Thyroid gland (tissue), 4 donors: ENCODE results near the gene RTBDN. TPM values are rescaled to one million over a fixed set of nuclear protein-coding genes. Genes with fewer than 3 reads are reported as not detected.

Experiments used
- DNase-seq, 2 donors: peaks; one replicate each; pipeline ENCODE4 v3.0.0-alpha.2; 2019
- H3K27ac ChIP-seq, 3 donors: fragments of 200-600 bp; sonication (generic); 1 replicate in 2 of 3; 2 replicates in 1 of 3; pipeline ENCODE4 v1.5.1; 2016 to 2019; ENCODE audit warnings: mild to moderate bottlenecking in 1 of 3, moderate library complexity in 1 of 3
- H3K27me3 ChIP-seq: fragments of 200-600 bp; sonication (generic); one replicate; pipeline ENCODE4 v1.5.1; 2019
- H3K36me3 ChIP-seq, 2 donors: fragments of 200-600 bp; sonication (generic); one replicate each; pipeline ENCODE4 v1.5.1; 2016 to 2019
- H3K4me1 ChIP-seq, 2 donors: fragments of 200-600 bp; sonication (generic); one replicate each; pipeline ENCODE4 v1.5.1; 2017 to 2019
- H3K4me3 ChIP-seq, 3 donors: fragments of 200-600 bp; sonication (generic); replicated peaks in 1 of 3; 1 replicate in 2 of 3; 2 replicates in 1 of 3; pipeline ENCODE4 v1.5.1; 2016; ENCODE audit warnings: mild to moderate bottlenecking in 1 of 3
- H3K9me3 ChIP-seq: fragments of 200-600 bp; sonication (generic); one replicate; pipeline ENCODE4 v1.5.1; 2017
- POLR2A ChIP-seq, 2 donors: fragments of 450-650 bp; IDR thresholded peaks; one replicate each; pipeline ENCODE4 v1.6.1; 2017; ENCODE audit warnings: antibody characterized with exemption in 2 of 2, mild to moderate bottlenecking in 2 of 2, moderate library complexity in 1 of 2
- WGBS, 2 donors: methylation state at CpG; one replicate each; pipeline ENCODE4 v1.1.5; 2017; 5-methylcytosine and 5-hydroxymethylcytosine counted together
- intact Hi-C: fragments of 100-400 bp; cut with DNase I; formaldehyde crosslinking; loops from one replicate; pipeline ENCODE4 v1.15.1; 2023
- total RNA-seq, 4 donors: library from RNA; depleted of rRNA; stranded (reverse); fragments of >200 nt; gene quantifications; one replicate each; pipeline ENCODE4 v1.2.3, GENCODE V29; 2016
- TF ChIP-seq, protein P1 (sequence below), 6 experiments: fragments of 200-600 bp in 3 of 6; fragments of 450-650 bp in 3 of 6; sonication (generic) in 3 of 6; IDR thresholded peaks; one replicate each; pipeline ENCODE4 v1.5.1; 2016 to 2019; ENCODE audit warnings: antibody characterized with exemption in 6 of 6, mild to moderate bottlenecking in 2 of 6, inconsistent platforms in 1 of 6, moderate library complexity in 1 of 6

RTBDN gene
- total RNA-seq, 4 donors from 2014 or later: not detected

DNA sequence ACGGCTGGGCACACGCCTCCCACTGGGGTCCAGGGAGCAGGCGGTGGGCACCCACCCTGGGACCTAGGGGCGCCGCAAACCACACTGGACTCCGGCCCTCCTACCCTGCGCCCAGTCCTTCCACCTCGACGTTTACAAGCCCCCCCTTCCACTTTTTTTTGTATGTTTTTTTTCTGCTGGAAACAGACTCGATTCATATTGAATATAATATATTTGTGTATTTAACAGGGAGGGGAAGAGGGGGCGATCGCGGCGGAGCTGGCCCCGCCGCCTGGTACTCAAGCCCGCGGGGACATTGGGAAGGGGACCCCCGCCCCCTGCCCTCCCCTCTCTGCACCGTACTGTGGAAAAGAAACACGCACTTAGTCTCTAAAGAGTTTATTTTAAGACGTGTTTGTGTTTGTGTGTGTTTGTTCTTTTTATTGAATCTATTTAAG lies 41.5 kb downstream of the RTBDN start:
- Histone ChIP-seq H3K36me3 (peaks cover 0 to 16% of the 10 kb centered on the region in 2 donors), H3K9me3 (no peaks in the 10 kb centered on the region), H3K4me1 (peaks cover 28 to 37% of the 10 kb centered on the region in 2 donors), H3K4me3 (peak overlapping the region; percentile 81 to 100 (median 90)), H3K27me3 (no peaks in the 10 kb centered on the region), H3K27ac (peak overlapping the region; percentile 96 to 99 (median 96))
- DNase-seq: no peak
- WGBS, 2 donors: 0 to 1% methylated on average over 21 to 22 of the region's 22 CpGs
- intact Hi-C loops: no loop called here
- no peak for TF ChIP-seq POLR2A (IDR thresholded peaks at IDR 0.05)
- TF ChIP-seq, protein P1, sequence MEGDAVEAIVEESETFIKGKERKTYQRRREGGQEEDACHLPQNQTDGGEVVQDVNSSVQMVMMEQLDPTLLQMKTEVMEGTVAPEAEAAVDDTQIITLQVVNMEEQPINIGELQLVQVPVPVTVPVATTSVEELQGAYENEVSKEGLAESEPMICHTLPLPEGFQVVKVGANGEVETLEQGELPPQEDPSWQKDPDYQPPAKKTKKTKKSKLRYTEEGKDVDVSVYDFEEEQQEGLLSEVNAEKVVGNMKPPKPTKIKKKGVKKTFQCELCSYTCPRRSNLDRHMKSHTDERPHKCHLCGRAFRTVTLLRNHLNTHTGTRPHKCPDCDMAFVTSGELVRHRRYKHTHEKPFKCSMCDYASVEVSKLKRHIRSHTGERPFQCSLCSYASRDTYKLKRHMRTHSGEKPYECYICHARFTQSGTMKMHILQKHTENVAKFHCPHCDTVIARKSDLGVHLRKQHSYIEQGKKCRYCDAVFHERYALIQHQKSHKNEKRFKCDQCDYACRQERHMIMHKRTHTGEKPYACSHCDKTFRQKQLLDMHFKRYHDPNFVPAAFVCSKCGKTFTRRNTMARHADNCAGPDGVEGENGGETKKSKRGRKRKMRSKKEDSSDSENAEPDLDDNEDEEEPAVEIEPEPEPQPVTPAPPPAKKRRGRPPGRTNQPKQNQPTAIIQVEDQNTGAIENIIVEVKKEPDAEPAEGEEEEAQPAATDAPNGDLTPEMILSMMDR (IDR thresholded peaks at IDR 0.05): no peak

DNA sequence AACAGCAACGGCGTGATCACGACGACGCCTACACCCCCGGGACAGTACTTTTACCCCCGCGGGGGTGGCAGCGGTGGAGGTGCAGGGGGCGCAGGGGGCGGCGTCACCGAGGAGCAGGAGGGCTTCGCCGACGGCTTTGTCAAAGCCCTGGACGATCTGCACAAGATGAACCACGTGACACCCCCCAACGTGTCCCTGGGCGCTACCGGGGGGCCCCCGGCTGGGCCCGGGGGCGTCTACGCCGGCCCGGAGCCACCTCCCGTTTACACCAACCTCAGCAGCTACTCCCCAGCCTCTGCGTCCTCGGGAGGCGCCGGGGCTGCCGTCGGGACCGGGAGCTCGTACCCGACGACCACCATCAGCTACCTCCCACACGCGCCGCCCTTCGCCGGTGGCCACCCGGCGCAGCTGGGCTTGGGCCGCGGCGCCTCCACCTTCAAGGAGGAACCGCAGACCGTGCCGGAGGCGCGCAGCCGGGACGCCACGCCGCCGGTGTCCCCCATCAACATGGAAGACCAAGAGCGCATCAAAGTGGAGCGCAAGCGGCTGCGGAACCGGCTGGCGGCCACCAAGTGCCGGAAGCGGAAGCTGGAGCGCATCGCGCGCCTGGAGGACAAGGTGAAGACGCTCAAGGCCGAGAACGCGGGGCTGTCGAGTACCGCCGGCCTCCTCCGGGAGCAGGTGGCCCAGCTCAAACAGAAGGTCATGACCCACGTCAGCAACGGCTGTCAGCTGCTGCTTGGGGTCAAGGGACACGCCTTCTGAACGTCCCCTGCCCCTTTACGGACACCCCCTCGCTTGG lies 42.1 kb downstream of the RTBDN start:
- DNase-seq: peak; percentile 63 to 80
- Histone ChIP-seq H3K4me3 (peak overlapping the region; percentile 81 to 100 (median 90)), H3K36me3 (peaks cover 0 to 16% of the 10 kb centered on the region in 2 donors), H3K9me3 (no peaks in the 10 kb centered on the region), H3K27ac (peak overlapping the region; percentile 96 to 99 (median 96)), H3K27me3 (no peaks in the 10 kb centered on the region), H3K4me1 (peaks cover 34 to 43% of the 10 kb centered on the region in 2 donors)
- intact Hi-C loops: no loop called here
- 0% methylated on average over 6 to 10 of the region's 84 CpGs for WGBS, 2 donors
- TF ChIP-seq POLR2A (IDR thresholded peaks at IDR 0.05): peak in 1 of 2 donors; percentile 77
- TF ChIP-seq, protein P1 (IDR thresholded peaks at IDR 0.05): no peak

DNA sequence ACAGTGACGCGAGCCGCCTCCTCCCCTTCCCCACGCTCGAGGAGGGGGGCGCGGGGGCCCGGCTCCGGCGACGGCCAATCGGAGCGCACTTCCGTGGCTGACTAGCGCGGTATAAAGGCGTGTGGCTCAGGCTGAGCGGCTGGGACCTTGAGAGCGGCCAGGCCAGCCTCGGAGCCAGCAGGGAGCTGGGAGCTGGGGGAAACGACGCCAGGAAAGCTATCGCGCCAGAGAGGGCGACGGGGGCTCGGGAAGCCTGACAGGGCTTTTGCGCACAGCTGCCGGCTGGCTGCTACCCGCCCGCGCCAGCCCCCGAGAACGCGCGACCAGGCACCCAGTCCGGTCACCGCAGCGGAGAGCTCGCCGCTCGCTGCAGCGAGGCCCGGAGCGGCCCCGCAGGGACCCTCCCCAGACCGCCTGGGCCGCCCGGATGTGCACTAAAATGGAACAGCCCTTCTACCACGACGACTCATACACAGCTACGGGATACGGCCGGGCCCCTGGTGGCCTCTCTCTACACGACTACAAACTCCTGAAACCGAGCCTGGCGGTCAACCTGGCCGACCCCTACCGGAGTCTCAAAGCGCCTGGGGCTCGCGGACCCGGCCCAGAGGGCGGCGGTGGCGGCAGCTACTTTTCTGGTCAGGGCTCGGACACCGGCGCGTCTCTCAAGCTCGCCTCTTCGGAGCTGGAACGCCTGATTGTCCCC lies 42.9 kb downstream of the RTBDN start, which contains the start of gene JUNB:
Gene JUNB (plus strand): TSS at position 142 of the 706 bp plus-strand sequence. CDS start 286 bp downstream, at position 428.
- no peaks in the 10 kb centered on the region for H3K27me3 ChIP-seq
- peak within 1 kb of the TSS; percentile 81 to 100 (median 90) for H3K4me3 ChIP-seq
- peaks cover 41 to 50% of the 10 kb centered on the region in 2 donors for H3K4me1 ChIP-seq
- peak within 1 kb of the TSS; percentile 96 to 99 (median 96) for H3K27ac ChIP-seq
- TF ChIP-seq, protein P1 (IDR thresholded peaks at IDR 0.05): no peak
- TF ChIP-seq POLR2A (IDR thresholded peaks at IDR 0.05): peak; percentile 100
- H3K9me3 ChIP-seq: no peaks in the 10 kb centered on the region
- intact Hi-C loops: no loop called here
- peaks cover 0 to 16% of the 10 kb centered on the region in 2 donors for H3K36me3 ChIP-seq
- peak; percentile 97 for DNase-seq
- WGBS, 2 donors: 0 to 3% methylated on average over 14 to 29 of the region's 73 CpGs

DNA sequence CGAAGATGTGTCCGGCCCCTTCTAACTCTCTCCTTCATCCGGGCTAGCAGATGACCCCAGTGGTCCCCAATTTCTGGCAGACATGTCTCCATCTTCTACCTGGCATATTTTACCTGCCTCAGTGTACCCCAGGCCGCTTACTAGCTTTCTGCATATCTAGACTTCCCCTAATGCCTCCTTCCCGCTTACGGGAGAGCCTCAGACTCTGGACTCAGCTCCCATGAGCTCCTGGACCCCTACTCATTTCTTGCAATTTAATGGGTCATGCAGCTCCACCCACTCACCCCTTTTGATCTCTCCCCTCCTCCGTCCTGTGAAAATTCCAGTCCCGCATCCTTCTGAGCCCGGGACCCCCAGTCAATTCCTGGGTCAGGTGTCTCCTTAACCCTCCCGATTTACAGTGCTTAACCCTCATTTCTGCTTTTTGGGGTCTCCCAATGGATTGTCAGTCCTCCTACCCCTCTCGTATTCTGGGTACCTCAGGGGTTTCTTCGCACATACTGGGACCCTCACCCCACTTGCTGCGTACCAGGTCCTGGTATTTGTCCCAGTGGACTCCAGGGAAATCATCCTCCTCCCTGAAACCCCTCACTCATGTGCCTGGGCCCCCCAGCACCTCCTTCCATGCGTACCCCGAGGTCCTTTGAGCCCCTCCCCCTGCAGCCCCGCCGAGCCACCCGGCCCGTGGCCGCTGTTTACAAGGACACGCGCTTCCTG lies 43.6 kb downstream of the RTBDN start:
- intact Hi-C loops: no loop called here

More for the DNA sequence above, 43.6 kb downstream of the RTBDN start:
- peak overlapping the region; percentile 96 to 99 (median 96) for H3K27ac ChIP-seq
- H3K9me3 ChIP-seq: no peaks in the 10 kb centered on the region
- WGBS, 2 donors: 4 to 5% methylated on average over 17 to 22 of the region's 22 CpGs
- peaks cover 42 to 50% of the 10 kb centered on the region in 2 donors for H3K4me1 ChIP-seq
- DNase-seq: peak in 1 of 2 donors; percentile 20
- H3K4me3 ChIP-seq: peak overlapping the region in 2 of 3 donors; percentile 19 to 90
- H3K27me3 ChIP-seq: no peaks in the 10 kb centered on the region
- TF ChIP-seq, protein P1 (IDR thresholded peaks at IDR 0.05): no peak
- no peak for TF ChIP-seq POLR2A (IDR thresholded peaks at IDR 0.05)
- H3K36me3 ChIP-seq: peaks cover 0 to 16% of the 10 kb centered on the region in 2 donors
